K562 (cell line): Measurements from ENCODE around the gene EFCC1. TPM values are rescaled to one million over a fixed set of nuclear protein-coding genes. Genes with fewer than 3 reads are reported as not detected.
A peak's percentile ranks its signal among the peaks of the same experiment; 100 is the strongest.

Source experiments
- ARID2 ChIP-seq: fragments of 450-650 bp; IDR thresholded peaks from 2 replicates; pipeline ENCODE4 v1.6.1; 2017; ENCODE audit warnings: antibody characterized with exemption, mild to moderate bottlenecking
- CBFA2T2 ChIP-seq: fragments of 450-650 bp; conservative IDR thresholded peaks from 2 replicates; pipeline ENCODE4 v1.6.1; 2017; ENCODE audit warnings: mild to moderate bottlenecking
- DMBX1 ChIP-seq: fragments of 250-450 bp; sonication (Bioruptor Pico); IDR thresholded peaks from 2 replicates; pipeline ENCODE4 v1.8.0; 2022; ENCODE audit warnings: inconsistent platforms, mild to moderate bottlenecking, moderate library complexity, borderline replicate concordance
- HDAC3 ChIP-seq: fragments of 450-650 bp; IDR thresholded peaks from 2 replicates; pipeline ENCODE4 v1.6.1; 2018; ENCODE audit warnings: borderline replicate concordance, mild to moderate bottlenecking, moderate library complexity; ENCODE audit not compliant: partially characterized antibody
- HIVEP1 ChIP-seq: fragments of 250-450 bp; sonication (Bioruptor Pico); IDR thresholded peaks from 2 replicates; pipeline ENCODE4 v1.4.0; 2020; ENCODE audit warnings: mild to moderate bottlenecking
- HLTF ChIP-seq: fragments of 450-650 bp; IDR thresholded peaks from 2 replicates; pipeline ENCODE4 v1.6.1; 2016
- HMG20A ChIP-seq: fragments of 450-650 bp; formaldehyde crosslinking; conservative IDR thresholded peaks from 2 replicates; pipeline ENCODE4 v1.4.0; 2020; ENCODE audit warnings: mild to moderate bottlenecking, mixed read lengths
- HNRNPLL ChIP-seq: fragments of 200-400 bp; formaldehyde crosslinking; IDR thresholded peaks from 2 replicates; pipeline ENCODE4 v1.6.1; 2017; ENCODE audit warnings: low read length, low read depth, mild to moderate bottlenecking; ENCODE audit not compliant: poor library complexity, severe bottlenecking
- HSF4 ChIP-seq: fragments of 250-450 bp; sonication (Bioruptor Pico); IDR thresholded peaks from 2 replicates; pipeline ENCODE4 v2.1.2; 2022; ENCODE audit warnings: mild to moderate bottlenecking, moderate library complexity, borderline replicate concordance
- LCOR ChIP-seq: sonication (generic); formaldehyde crosslinking; IDR thresholded peaks from 2 replicates; pipeline ENCODE4 v1.8.0; 2022; ENCODE audit warnings: mild to moderate bottlenecking, missing genetic modification reagents
- MAZ ChIP-seq, 2 experiments: fragments of 450-650 bp in 1 of 2; sonication (generic) in 1 of 2; formaldehyde crosslinking; IDR thresholded peaks in 1 of 2; conservative IDR thresholded peaks in 1 of 2; 2 replicates each; pipeline versions ENCODE4 v1.4.0 to v1.5.0; 2020; ENCODE audit warnings: mild to moderate bottlenecking in 1 of 2, missing genetic modification reagents in 1 of 2
- MXI1 ChIP-seq: IDR thresholded peaks from 2 replicates; pipeline ENCODE4 v1.6.1; 2011; ENCODE audit warnings: low read depth, mild to moderate bottlenecking, improper control_type of control experiment, low read length
- MYNN ChIP-seq, 2 experiments: sonication (generic); formaldehyde crosslinking in 1 of 2; IDR thresholded peaks; 2 replicates each; pipeline versions ENCODE4 v1.5.0 to v1.6.1; 2016 to 2020; ENCODE audit warnings: antibody characterized with exemption in 1 of 2, missing genetic modification reagents in 1 of 2
- NBN ChIP-seq: fragments of 450-650 bp; IDR thresholded peaks from 2 replicates; pipeline ENCODE4 v1.6.1; 2016; ENCODE audit warnings: low read depth, mild to moderate bottlenecking
- NR4A1 ChIP-seq, 2 experiments: fragments of 250-450 bp in 1 of 2; fragments of 450-650 bp in 1 of 2; sonication (Bioruptor Pico) in 1 of 2; IDR thresholded peaks; 2 replicates each; pipeline versions ENCODE4 v1.4.0 to v1.6.1; 2016 to 2020; ENCODE audit warnings: mild to moderate bottlenecking in 2 of 2, missing compliant biosample characterization in 1 of 2, missing genetic modification characterization in 1 of 2, moderate library complexity in 1 of 2
- PHB2 ChIP-seq: fragments of 450-650 bp; IDR thresholded peaks from 2 replicates; pipeline ENCODE4 v1.6.1; 2017; ENCODE audit warnings: low read depth
- RCOR1 ChIP-seq, 2 experiments: IDR thresholded peaks; 2 replicates each; pipeline ENCODE4 v1.6.1; 2012; ENCODE audit warnings: low read depth in 2 of 2, low read length in 2 of 2, borderline replicate concordance in 1 of 2, improper control_type of control experiment in 1 of 2
- SMAD4 ChIP-seq: fragments of 250-450 bp; sonication (Bioruptor Pico); conservative IDR thresholded peaks from 2 replicates; pipeline ENCODE4 v1.8.0; 2021; ENCODE audit warnings: inconsistent platforms, mild to moderate bottlenecking, moderate library complexity
- SRF ChIP-seq, 2 experiments: fragments of 250-450, 450-650 bp in 1 of 2; sonication (Bioruptor Pico) in 1 of 2; sonication (generic) in 1 of 2; formaldehyde crosslinking; IDR thresholded peaks; 2 replicates each; pipeline versions ENCODE4 v1.5.0 to v1.5.1; 2020 to 2022; ENCODE audit warnings: mild to moderate bottlenecking in 1 of 2, missing genetic modification reagents in 1 of 2
- XRCC5 ChIP-seq: fragments of 200-400 bp; formaldehyde crosslinking; IDR thresholded peaks from 2 replicates; pipeline ENCODE4 v1.6.1; 2017; ENCODE audit warnings: low read depth, mild to moderate bottlenecking, low read length
- ZFP1 ChIP-seq: fragments of 450-650 bp; formaldehyde crosslinking; IDR thresholded peaks from 2 replicates; pipeline ENCODE4 v1.4.0; 2020; ENCODE audit warnings: mild to moderate bottlenecking, mixed read lengths
- polyA plus RNA-seq, 8 experiments: library from polyadenylated mRNA; depleted of rRNA in 4 of 8; stranded (reverse) in 5 of 8; unstranded in 3 of 8; fragments of >200 nt; fragmentation: Nextera tagmentation in 2 of 8; fragmentation: Illumina TruSeq in 1 of 8; extraction: Ambion mirVana in 2 of 8; extraction: Trizol in 1 of 8; gene quantifications; 2 replicates each; pipeline versions ENCODE4 v1.2.1 to v1.2.3, GENCODE V29; 2011 to 2014; ENCODE audit warnings: inconsistent platforms in 1 of 8, missing spikeins in 1 of 8
- total RNA-seq, 7 experiments: library from RNA; depleted of rRNA in 6 of 7; stranded (reverse); fragments of >200 nt in 6 of 7; fragmentation: Illumina TruSeq in 2 of 7; extraction: Trizol in 2 of 7; gene quantifications; 2 replicates each; pipeline versions ENCODE4 v1.2.1 to v1.2.3, GENCODE V29; 2011 to 2021; ENCODE audit warnings: low replicate concordance in 1 of 7
- TF ChIP-seq, protein P1 (sequence below): fragments of 450-650 bp; IDR thresholded peaks from 2 replicates; pipeline ENCODE4 v1.7.0; 2016; ENCODE audit warnings: borderline replicate concordance
- TF ChIP-seq, protein P2 (sequence below), 2 experiments: fragments of 450-650 bp in 1 of 2; sonication (generic) in 1 of 2; formaldehyde crosslinking in 1 of 2; IDR thresholded peaks in 1 of 2; conservative IDR thresholded peaks in 1 of 2; 2 replicates each; pipeline versions ENCODE4 v1.6.1 to v1.8.1; 2016 to 2023; ENCODE audit warnings: mild to moderate bottlenecking in 2 of 2, moderate library complexity in 2 of 2, inconsistent platforms in 1 of 2, missing genetic modification reagents in 1 of 2

Gene EFCC1
- total and polyA plus RNA-seq, 9 of the 15 experiments (the other 6 are each of a cell fraction or from before 2014, with no cell fraction given), result not detected

DNA sequence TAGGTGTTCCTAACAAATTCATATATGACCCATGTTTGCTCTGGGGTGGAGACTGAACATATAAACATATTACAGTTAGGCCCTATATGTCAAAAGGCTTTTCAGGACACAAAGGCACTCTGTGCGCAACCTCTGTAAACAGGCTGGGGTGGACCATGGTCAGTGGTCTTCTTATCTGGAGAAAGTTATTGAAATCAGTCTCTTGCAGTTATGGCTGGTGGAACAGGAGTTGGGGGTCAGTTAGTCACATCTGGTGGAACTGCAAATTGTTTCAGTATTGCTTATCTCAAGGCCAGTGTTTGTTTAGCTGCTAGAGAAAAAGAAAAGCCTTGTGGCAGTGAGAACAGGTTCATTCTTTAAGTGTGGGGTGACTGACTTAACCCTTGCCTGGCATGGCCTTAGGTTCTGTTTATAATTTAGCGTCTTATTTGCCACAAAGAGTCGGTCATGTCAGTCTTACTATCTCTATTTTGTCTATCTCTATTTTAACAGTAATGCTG lies 53.6 kb downstream of the EFCC1 start (continued):
- TF ChIP-seq SRF (CRISPR knock-in tag; IDR thresholded peaks at IDR 0.05) (no peak), HSF4 (no peak), HMG20A (CRISPR knock-in tag) (no peak), HNRNPLL (no peak), HDAC3 (peak; percentile 91), MAZ (CRISPR knock-in tag; conservative IDR thresholded peaks at IDR 0.05 in 1 of 2, IDR thresholded peaks at IDR 0.05 in 1 of 2) (peak in 1 of 2 experiments; percentile 46; a peak in 1 of 4 replicates), SMAD4 (CRISPR knock-in tag) (peak; percentile 88), MYNN (IDR thresholded peaks at IDR 0.05) (peak; percentile 36; the same call in 1 of the 2 replicates), MYNN (CRISPR knock-in tag; IDR thresholded peaks at IDR 0.05) (no peak), PHB2 (peak; percentile 81), HLTF (no peak), MXI1 (peak; percentile 74; the same call in 1 of the 2 replicates), XRCC5 (0 out of 2 replicates have a peak, but pooled peaks have one; percentile 29), RCOR1 (IDR thresholded peaks at IDR 0.05; ENCODE audit: borderline replicate concordance in 1 of 2, low read depth in 2 of 2, low read length in 2 of 2) (peak; percentile 72 to 86; a peak in 3 of 4 replicates), CBFA2T2 (peak; percentile 99), ZFP1 (no peak), ARID2 (no peak), NBN (peak; percentile 70; the same call in 1 of the 2 replicates), HIVEP1 (CRISPR knock-in tag) (no peak), LCOR (CRISPR knock-in tag) (peak; percentile 47; the same call in 1 of the 2 replicates), NR4A1 (CRISPR knock-in tag; IDR thresholded peaks at IDR 0.05) (no peak), NR4A1 (tag; IDR thresholded peaks at IDR 0.05) (peak; percentile 83; the same call in 1 of the 2 replicates), DMBX1 (CRISPR knock-in tag) (peak; percentile 66; the same call in 1 of the 2 replicates)
- TF ChIP-seq, protein P1, sequence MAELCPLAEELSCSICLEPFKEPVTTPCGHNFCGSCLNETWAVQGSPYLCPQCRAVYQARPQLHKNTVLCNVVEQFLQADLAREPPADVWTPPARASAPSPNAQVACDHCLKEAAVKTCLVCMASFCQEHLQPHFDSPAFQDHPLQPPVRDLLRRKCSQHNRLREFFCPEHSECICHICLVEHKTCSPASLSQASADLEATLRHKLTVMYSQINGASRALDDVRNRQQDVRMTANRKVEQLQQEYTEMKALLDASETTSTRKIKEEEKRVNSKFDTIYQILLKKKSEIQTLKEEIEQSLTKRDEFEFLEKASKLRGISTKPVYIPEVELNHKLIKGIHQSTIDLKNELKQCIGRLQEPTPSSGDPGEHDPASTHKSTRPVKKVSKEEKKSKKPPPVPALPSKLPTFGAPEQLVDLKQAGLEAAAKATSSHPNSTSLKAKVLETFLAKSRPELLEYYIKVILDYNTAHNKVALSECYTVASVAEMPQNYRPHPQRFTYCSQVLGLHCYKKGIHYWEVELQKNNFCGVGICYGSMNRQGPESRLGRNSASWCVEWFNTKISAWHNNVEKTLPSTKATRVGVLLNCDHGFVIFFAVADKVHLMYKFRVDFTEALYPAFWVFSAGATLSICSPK, result no peak
- TF ChIP-seq, protein P2, sequence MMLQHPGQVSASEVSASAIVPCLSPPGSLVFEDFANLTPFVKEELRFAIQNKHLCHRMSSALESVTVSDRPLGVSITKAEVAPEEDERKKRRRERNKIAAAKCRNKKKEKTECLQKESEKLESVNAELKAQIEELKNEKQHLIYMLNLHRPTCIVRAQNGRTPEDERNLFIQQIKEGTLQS (IDR thresholded peaks at IDR 0.05), result peak; percentile 6; the same call in 1 of the 2 replicates
- TF ChIP-seq, protein P2 (CRISPR knock-in tag; conservative IDR thresholded peaks at IDR 0.05), result peak; percentile 42; the same call in 1 of the 2 replicates
